ENCODE measurements around the gene RNF43.

RNF43 gene

GRCh38 chr17:58380207-58381123 is 36.9 kb downstream of the RNF43 start:
- no peak for DNase-seq

- DNase-seq, result no peak
These were observed 37.9 kb downstream of the RNF43 start for GRCh38 chr17:58379511-58379824.

- no peak for DNase-seq
These were observed 38.4 kb downstream of the RNF43 start for GRCh38 chr17:58378733-58379510.

GRCh38 chr17:58377661-58378060 is 39.7 kb downstream of the RNF43 start:
- DNase-seq, result no peak

- DNase-seq, result no peak
These were observed 40.2 kb downstream of the RNF43 start for GRCh38 chr17:58377093-58377601.

GRCh38 chr17:58376472-58377000 is 40.8 kb downstream of the RNF43 start:
- DNase-seq, result no peak

GRCh38 chr17:58375811-58376210 is 41.5 kb downstream of the RNF43 start:
- DNase-seq, result no peak

GRCh38 chr17:58375256-58375655 is 42.1 kb downstream of the RNF43 start:
- no peak for DNase-seq

GRCh38 chr17:58373923-58374322 is 43.4 kb downstream of the RNF43 start:
- no peak for DNase-seq

GRCh38 chr17:58373003-58373402 is 44.3 kb downstream of the RNF43 start:
- DNase-seq, result no peak

GRCh38 chr17:58371300-58371950 is 45.9 kb downstream of the RNF43 start:
- DNase-seq, result no peak

- no peak for DNase-seq
These were observed 46.6 kb downstream of the RNF43 start for GRCh38 chr17:58370716-58371115.

- DNase-seq, result no peak
These were observed 47.0 kb downstream of the RNF43 start for GRCh38 chr17:58370309-58370708.

GRCh38 chr17:58369214-58370031 is 47.9 kb downstream of the RNF43 start:
- DNase-seq, result no peak

GRCh38 chr17:58368860-58369213 is 48.5 kb downstream of the RNF43 start:
- DNase-seq, result no peak
